HG03175 (cell line): ENCODE measurements around the gene CYTL1.

ENCODE experiments used
- ATAC-seq: cut with Tn5 transposase; IDR thresholded peaks from one replicate; pipeline ENCODE4 v1.9.1; 2021; ENCODE audit warnings: mild to moderate bottlenecking, moderate library complexity; ENCODE audit not compliant: unreplicated experiment

Gene CYTL1

GRCh38 chr4:4979971-4980370 lies 39.3 kb downstream of the CYTL1 start:
- no peak for ATAC-seq

- ATAC-seq, result no peak
These were observed 44.5 kb downstream of the CYTL1 start for GRCh38 chr4:4974727-4975126.

GRCh38 chr4:4971796-4972195 lies 47.5 kb downstream of the CYTL1 start:
- ATAC-seq, result no peak

- no peak for ATAC-seq
These were observed 50.0 kb downstream of the CYTL1 start for GRCh38 chr4:4969298-4969697.

- no peak for ATAC-seq
These were observed 51.0 kb downstream of the CYTL1 start for GRCh38 chr4:4968161-4968725.
